Gastroesophageal sphincter (tissue), 3 donors: ENCODE measurements around the gene IGSF11.

ENCODE experiments used
- EP300 ChIP-seq: sonication (generic); formaldehyde crosslinking; IDR thresholded peaks from one replicate; pipeline ENCODE4 v1.6.1; 2017; ENCODE audit warnings: antibody characterized with exemption, mild to moderate bottlenecking
- POLR2AphosphoS5 ChIP-seq: sonication (generic); formaldehyde crosslinking; IDR thresholded peaks from one replicate; pipeline ENCODE4 v1.6.1; 2017; ENCODE audit warnings: antibody characterized with exemption
- TF ChIP-seq, protein P1 (sequence below), 4 experiments: fragments of 200-600 bp in 2 of 4; fragments of 450-650 bp in 2 of 4; sonication (generic) in 1 of 4; IDR thresholded peaks; one replicate each; pipeline ENCODE4 v1.5.1; 2017 to 2019; ENCODE audit warnings: antibody characterized with exemption in 4 of 4, mild to moderate bottlenecking in 2 of 4, moderate library complexity in 2 of 4

DNA sequence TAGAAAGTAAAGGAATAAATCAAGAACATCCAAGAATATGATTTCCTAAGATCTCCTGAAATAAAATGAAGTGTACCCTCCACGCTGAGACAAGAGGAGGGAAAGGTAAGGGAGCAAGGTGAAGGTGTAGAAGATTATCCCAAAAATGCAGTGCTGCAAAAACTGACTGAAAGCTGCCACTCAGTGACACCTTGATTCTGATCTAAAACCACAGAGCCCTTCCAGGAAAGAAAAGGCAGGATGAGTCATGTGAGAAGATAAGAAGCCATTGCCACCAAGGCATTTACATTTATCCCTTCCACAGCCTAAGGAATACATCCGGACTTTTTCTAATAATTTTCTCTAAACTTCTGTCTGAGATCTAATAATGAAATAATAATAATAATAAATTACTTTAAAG is 49.9 kb downstream of the IGSF11 start:
- TF ChIP-seq EP300 = no peak
- TF ChIP-seq, protein P1, sequence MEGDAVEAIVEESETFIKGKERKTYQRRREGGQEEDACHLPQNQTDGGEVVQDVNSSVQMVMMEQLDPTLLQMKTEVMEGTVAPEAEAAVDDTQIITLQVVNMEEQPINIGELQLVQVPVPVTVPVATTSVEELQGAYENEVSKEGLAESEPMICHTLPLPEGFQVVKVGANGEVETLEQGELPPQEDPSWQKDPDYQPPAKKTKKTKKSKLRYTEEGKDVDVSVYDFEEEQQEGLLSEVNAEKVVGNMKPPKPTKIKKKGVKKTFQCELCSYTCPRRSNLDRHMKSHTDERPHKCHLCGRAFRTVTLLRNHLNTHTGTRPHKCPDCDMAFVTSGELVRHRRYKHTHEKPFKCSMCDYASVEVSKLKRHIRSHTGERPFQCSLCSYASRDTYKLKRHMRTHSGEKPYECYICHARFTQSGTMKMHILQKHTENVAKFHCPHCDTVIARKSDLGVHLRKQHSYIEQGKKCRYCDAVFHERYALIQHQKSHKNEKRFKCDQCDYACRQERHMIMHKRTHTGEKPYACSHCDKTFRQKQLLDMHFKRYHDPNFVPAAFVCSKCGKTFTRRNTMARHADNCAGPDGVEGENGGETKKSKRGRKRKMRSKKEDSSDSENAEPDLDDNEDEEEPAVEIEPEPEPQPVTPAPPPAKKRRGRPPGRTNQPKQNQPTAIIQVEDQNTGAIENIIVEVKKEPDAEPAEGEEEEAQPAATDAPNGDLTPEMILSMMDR (IDR thresholded peaks at IDR 0.05) = no peak
- TF ChIP-seq POLR2AphosphoS5 = no peak
